ENCODE measurements around the gene CYFIP1. TPM values are rescaled to one million over a fixed set of nuclear protein-coding genes. Genes with fewer than 3 reads are reported as not detected.

Gene CYFIP1
- total RNA-seq, 4 donors from 2014 or later: 77.4 to 121 (median 101) TPM

- Histone ChIP-seq H3K36me3 (peaks cover 0 to 85% (median 0%) of the 10 kb centered on the region in 3 donors), H3K27me3 (no peaks in the 10 kb centered on the region), H3K4me1 (no peaks in the 10 kb centered on the region), H3K9me3 (no peaks in the 10 kb centered on the region), H3K4me3 (no peak overlapping the region), H3K27ac (no peak overlapping the region)
- 93 to 95% methylated on average over 9 to 11 of the region's 11 CpGs for WGBS, 2 donors
- TF ChIP-seq EP300 (IDR thresholded peaks at IDR 0.05) (no peak), CTCF (IDR thresholded peaks at IDR 0.05) (no peak), POLR2A (IDR thresholded peaks at IDR 0.05) (no peak)
- no peak for DNase-seq (ENCODE audit: low spot score in 2 of 2)
These were observed 89.9 kb downstream of the CYFIP1 start for GRCh38 chr15:22890296-22890695.

GRCh38 chr15:22889146-22889818 lies 90.9 kb downstream of the CYFIP1 start:
- Histone ChIP-seq H3K9me3 (no peaks in the 10 kb centered on the region), H3K4me3 (no peak overlapping the region), H3K27me3 (no peaks in the 10 kb centered on the region), H3K4me1 (no peaks in the 10 kb centered on the region), H3K36me3 (peaks cover 0 to 94% (median 0%) of the 10 kb centered on the region in 3 donors), H3K27ac (no peak overlapping the region)
- WGBS, 2 donors: 92 to 93% methylated on average over 14 of the region's 14 CpGs
- TF ChIP-seq CTCF (IDR thresholded peaks at IDR 0.05) (no peak), POLR2A (IDR thresholded peaks at IDR 0.05) (no peak), EP300 (IDR thresholded peaks at IDR 0.05) (no peak)
- no peak for DNase-seq (ENCODE audit: low spot score in 2 of 2)

- no peaks in the 10 kb centered on the region for H3K4me1 ChIP-seq
- 91 to 94% methylated on average over 9 of the region's 9 CpGs for WGBS, 2 donors
- no peak overlapping the region for H3K4me3 ChIP-seq
- no peak for DNase-seq (ENCODE audit: low spot score in 2 of 2)
- H3K36me3 ChIP-seq: peaks cover 0 to 94% (median 0%) of the 10 kb centered on the region in 3 donors
- TF ChIP-seq EP300 (IDR thresholded peaks at IDR 0.05) (no peak), CTCF (IDR thresholded peaks at IDR 0.05) (no peak), POLR2A (IDR thresholded peaks at IDR 0.05) (no peak)
- H3K27me3 ChIP-seq: no peaks in the 10 kb centered on the region
- no peak overlapping the region for H3K27ac ChIP-seq
- H3K9me3 ChIP-seq: no peaks in the 10 kb centered on the region
These were observed 91.9 kb downstream of the CYFIP1 start for GRCh38 chr15:22888120-22888859.

GRCh38 chr15:22887157-22887951 lies 92.8 kb downstream of the CYFIP1 start:
- Histone ChIP-seq H3K4me1 (no peaks in the 10 kb centered on the region), H3K36me3 (peaks cover 0 to 94% (median 0%) of the 10 kb centered on the region in 3 donors), H3K9me3 (no peaks in the 10 kb centered on the region), H3K4me3 (no peak overlapping the region), H3K27me3 (no peaks in the 10 kb centered on the region), H3K27ac (no peak overlapping the region)
- 88 to 89% methylated on average over 14 of the region's 14 CpGs for WGBS, 2 donors
- DNase-seq (ENCODE audit: low spot score in 2 of 2): no peak
- TF ChIP-seq EP300 (IDR thresholded peaks at IDR 0.05) (no peak), CTCF (IDR thresholded peaks at IDR 0.05) (no peak), POLR2A (IDR thresholded peaks at IDR 0.05) (no peak)

Measured in tibial nerve (tissue), 4 donors.